GM19372 (cell line): ENCODE results near the gene ARCN1.
"Not testable (repeated sequence)": the region's sequence is repeated elsewhere in the genome, so short reads cannot be mapped to it uniquely, and the experiment has no call there.

ENCODE experiments used
- ATAC-seq: cut with Tn5 transposase; IDR thresholded peaks from one replicate; pipeline ENCODE4 v1.9.1; 2021; ENCODE audit warnings: mild to moderate bottlenecking, low read depth, moderate library complexity; ENCODE audit not compliant: unreplicated experiment

Gene ARCN1

DNA sequence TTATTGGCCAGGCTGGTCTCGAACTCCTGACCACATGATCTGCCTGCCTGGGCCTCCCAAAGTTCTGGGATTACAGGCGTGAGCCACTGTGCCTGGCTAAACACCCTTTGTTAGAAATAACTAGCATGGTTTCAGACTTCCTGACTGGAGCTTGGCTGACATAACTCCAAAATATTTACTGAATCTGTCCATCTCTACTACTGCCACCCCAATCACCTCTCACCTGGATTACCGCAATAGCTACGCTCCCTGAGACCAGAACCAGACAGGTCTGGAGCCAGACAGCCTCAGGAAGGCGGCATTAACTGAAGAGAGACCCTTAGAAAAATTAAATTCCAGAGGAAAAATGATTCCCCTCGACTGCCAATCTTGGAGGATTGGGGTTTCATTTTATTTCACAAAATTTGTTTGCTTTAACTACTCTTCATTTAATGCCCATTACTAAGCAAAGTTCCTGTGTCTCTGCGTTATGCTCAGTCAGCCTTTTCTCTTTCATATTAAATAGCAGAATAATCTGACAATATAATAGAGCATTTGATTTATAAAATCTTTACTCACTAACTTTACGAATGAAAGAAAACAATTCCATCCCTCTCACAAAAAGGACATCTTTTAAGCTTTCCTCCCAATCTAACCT is 28.1 kb upstream of the ARCN1 start:
- ATAC-seq = no peak

DNA sequence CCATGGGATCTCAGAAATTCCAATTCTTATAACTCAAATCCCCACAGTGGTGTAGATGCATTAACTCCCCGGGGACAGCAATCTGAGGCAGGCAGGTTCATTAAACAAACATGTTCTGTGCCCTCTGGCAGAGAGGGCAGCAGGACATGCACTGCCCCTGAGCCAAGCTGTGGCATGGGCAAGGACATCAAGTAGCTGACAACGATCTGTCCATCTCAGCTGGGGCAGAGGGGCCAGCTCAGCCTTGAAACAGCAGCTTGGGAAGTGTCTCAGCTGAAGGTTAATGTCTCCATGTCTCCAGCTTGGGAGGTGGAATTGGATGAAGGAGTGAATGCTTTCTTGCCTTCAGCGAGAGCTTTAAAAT is 27.6 kb upstream of the ARCN1 start:
- ATAC-seq = no peak

DNA sequence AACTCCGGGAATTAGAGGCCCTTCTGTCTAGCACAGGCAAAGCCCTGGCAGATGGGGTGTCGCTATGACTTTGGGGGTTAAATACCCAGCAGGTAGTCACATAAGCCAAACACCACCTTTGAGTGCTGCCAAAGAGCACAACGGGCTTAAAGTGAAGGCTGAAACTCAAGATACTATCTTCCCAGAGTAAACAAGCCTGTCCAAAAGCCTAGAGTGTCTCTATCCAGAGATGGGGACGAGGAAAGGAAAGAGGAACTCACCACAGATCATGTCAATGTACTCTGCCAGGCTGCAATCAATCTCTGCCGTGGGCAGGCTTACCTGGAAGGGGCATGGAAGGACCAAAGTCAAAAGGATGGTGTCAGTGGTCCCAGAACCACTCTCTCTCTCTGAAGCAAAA is 26.7 kb upstream of the ARCN1 start:
- ATAC-seq = no peak

DNA sequence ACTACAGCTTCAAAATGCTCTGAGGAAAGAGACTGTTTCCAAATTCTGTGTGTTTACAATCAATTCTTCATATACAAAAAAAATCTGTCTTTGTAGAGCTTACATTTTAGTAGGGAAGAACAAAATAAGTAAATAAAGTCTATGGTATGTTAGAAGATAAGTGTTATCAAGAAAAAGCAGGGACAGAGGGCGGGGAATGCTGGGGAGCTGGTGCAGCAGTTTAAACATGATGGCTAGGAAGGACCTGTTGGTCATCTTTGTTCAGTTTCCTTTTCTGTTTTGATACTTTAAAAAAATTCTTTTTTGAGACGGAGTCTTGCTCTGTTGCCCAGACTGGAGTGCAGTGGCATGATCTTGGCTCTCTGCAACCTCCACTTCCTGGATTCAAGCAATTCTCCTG is 25.1 kb upstream of the ARCN1 start:
- no peak for ATAC-seq

DNA sequence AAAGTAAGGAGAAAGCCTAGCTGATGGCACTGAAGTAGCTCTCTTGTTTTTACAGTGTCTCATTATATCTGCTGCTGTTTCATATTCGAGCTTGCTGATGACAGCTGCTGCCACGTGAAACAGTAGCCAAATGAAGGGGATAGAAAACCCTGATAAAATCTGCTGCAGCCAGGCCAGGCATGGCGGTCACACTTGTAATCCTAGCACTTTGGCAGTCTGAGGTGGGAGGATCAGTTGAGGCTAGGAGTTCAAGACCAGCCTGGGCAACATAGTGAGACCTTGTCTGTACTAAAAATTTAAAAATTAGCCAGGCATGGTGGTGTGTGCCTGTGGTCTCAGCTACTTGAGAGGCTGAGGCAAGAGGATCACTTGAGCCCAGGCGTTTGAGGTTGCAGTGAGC is 19.9 kb upstream of the ARCN1 start:
- no peak for ATAC-seq

DNA sequence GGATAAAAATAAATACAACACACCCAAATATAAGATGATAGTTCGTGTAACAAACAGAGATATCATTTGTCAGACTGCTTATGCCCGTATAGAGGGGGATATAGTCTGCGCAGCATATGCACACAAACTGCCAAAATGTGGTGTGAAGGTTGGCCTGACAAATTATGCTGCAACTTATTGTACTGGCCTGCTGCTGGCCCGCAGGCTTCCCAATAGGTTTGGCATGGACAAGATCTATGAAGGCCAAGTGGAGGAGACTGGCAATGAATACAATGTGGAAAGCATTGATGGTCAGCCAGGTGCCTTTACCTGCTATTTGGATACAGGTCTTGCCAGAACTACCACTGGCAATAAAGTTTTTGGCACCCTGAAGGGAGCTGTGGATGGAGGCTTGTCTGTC is 11.4 kb upstream of the ARCN1 start:
- no peak for ATAC-seq

DNA sequence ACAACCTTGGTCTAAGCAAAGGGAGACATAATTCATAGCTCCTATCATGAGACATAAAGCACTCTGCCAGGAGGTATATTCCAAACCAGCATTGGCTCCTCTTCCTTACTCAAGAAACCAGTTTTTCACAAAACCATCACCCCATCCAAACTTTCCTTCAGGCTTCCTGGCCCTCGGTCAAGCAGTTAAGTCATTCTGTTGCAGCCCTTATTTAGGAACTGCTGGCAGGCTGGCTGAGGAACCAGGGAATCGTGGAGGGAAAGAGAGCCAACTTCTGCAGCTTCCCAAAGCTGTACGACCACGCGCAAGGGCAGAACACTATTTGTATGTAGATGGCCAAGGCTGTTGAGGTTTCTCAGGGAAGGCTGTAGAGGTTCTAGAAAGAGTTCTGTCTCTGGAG is 7.2 kb upstream of the ARCN1 start:
- ATAC-seq = no peak

DNA sequence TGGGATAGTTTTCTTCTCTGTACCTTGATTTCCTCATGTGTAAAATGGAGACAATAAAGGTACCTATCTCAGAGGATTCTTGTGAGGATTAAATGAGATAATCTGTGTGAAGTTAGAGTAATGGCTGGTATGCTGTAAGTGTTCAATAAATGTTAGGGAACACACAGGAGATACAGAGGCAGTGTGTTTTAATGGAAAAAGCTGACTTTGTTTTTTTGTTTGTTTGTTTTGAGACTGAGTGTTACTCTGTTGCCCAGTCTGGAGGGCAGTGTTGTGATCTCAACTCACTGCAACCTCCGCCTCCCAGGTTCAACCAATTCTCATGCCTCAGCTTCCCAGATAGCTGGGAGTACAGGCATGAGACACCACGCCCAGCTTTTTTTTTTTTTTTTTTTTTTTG is 2.5 kb upstream of the ARCN1 start:
- ATAC-seq = no peak

DNA sequence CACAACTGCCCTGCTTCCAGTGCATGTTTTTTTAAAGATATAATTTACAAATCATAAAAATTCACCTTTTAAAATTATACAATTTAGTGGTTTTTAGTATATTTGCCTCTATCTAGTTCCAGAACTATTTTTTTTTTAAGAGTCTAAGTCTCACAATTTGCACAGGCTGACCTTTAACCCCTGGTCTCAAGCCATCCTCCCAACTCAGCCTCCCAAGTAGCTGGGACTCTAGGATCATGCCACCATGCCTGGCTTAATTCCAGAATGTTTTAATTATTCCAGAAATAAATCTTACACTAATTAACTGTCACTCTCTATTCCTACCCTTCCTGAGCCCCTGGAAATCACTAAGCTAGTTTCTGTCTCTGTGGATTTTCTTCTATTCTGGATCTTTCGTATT is 1.4 kb upstream of the ARCN1 start:
- no peak for ATAC-seq

DNA sequence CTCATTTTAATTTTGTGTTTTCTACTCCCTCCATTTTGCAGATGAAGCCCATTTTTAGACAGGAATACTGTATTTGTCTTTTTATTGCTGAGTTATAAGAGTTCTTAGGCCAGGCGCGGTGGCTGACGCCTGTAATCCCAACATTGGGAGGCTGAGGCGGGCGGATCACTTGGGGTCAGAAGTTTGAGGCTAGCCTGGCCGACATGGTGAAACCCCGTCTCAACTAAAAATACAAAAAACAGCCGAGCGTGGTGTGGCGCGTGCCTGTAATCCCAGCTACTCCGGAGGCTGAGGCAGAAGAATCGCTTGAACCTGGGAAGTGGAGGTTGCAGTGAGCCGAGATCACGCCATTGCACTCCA is 528 bp upstream of the ARCN1 start:
- ATAC-seq = not testable (repeated sequence)

DNA sequence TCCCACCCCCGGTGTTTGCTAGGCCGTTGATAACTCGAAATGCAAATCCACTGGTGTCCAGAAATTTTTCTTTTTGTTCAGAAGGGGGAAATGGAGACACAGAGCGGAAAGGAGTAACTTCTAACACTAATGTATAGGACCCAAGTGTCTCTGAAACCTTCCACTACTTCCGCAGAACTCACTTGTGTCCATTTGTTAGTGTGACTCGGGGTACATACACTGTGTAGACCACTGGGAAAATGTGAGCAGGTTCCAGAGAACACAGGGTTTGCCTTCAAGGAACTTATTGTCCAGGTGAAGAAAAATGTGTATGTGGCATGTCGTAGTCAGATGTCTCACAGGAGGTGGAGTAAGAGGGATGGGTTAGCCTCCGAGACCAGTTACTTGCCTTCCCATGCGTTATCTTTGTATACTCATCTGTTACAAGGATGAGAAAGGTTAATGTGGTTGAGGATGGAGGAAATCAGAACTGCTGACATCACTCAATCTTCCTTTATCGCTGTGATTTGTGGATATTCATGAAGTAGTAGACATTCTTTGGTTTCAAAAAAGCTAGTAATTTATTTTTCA is 857 bp downstream of the ARCN1 start:
- ATAC-seq = no peak

DNA sequence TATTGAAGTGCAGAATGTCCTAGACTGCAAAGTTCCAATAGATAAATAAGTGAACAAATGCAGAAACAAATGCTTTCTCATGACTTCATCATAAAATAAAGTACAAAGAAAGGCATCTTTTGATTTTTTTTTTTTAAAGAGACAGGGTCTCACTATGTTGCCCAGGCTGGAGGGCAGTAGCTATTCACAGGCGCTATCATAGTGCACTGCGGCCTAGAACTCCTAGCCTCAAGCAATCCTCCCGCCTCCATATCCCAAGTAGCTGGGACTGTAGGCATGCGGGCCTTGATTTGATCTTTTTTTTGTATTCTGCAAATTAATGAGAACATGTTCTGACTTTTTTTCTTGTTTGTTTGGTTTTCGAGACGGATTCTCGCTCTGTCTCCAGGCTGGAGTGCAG is 2.4 kb downstream of the ARCN1 start:
- ATAC-seq = no peak

DNA sequence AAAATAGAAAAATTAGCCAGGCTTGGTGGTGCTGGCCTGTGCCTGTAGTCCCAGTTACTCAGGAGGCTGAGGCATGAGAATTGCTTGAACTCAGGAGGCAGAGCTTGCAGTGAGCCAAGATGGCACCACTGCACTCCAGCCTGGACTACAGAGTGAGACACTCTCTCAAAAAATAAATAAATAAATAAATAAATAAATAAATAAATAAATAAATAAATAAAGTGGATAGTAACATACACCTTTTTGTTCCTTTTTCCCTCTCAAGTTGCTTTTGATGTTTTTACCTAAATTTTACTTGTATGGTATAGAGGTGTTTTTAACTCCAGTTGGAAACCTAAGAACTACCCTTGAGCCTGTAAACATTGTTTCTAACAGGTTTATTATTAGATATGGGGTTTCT is 5.8 kb downstream of the ARCN1 start:
- ATAC-seq = not testable (repeated sequence)

DNA sequence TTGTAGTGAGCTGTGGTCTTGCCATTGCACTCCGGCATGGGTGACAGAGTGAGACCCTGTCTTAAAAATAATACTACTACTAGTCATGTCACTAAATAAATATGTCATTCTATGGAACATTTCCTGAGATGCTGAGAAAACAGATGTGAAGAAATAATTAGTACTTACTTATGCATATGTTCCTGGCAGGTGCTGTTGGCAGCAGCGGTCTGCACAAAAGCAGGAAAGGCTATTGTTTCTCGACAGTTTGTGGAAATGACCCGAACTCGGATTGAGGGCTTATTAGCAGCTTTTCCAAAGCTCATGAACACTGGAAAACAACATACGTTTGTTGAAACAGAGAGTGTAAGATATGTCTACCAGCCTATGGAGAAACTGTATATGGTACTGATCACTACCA is 8.8 kb downstream of the ARCN1 start:
- no peak for ATAC-seq

DNA sequence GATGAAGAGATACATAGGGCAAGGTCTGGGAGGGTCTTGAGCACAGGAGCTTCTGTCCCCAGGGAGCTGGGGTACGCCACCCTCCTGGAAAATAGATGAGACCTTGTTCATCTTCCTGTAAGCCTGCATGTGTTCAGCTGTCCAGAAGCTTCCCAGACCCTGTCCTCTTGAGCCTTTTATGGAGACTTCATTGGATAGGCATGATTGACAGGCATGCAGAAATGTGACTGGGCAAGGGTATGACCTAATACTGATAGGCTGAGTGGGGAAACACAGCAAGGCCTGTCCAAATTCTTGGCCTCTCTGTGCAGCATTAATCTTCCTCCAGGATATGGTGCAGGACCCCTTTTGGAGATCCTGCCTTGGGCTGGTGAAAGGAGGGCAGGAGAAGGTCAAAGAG is 15.7 kb downstream of the ARCN1 start:
- no peak for ATAC-seq

DNA sequence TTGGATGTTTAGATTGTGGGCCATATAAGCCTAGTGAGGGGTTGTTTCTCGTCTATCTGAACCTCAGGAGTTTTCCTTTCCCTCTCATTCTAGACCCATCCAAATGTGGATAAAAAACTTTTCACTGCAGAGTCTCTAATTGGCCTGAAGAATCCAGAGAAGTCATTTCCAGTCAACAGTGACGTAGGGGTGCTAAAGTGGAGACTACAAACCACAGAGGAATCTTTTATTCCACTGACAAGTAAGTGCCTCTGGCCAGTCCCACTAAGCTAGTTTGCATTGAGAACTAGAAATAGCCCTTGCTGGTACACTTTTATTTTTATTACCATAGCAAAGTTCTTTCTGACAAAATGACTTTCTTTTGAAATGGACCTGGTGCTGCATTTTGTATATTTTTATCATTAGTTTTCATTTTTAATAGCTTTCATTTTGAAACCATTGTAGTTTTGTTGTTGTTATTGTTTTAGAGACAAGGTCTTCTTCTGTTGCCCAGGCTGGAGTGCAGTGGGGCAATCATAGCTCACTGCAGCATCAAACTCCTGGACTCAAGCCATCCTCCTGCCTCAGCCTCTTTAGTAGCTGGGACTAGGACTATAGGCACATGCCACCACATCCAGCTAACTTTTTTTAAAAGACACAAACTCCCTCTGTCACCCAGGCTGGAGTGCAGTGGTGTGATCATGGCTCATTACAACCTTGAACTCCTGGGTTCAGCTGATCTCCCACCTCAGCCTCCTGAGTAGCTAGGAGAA is 20.6 kb downstream of the ARCN1 start:
- ATAC-seq = no peak

DNA sequence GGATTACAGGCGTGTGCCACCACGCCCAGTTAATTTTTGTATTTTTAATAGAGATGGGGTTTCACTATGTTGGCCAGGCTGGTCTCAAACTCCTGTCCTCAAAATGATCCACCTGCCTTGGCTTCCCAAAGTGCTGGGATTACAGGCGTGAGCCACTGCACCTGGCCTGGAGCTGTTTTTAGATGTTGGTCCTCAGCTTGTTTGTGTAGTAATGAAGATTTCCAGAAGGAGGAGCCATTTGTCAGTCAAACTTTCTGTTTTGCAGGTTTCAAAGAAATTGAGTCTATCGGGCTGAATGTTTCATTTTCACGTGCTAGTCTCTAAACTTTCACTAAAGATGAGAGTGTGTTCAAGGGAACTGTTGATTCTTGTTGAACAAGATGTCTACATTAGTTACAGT is 22.8 kb downstream of the ARCN1 start:
- not testable (repeated sequence) for ATAC-seq

DNA sequence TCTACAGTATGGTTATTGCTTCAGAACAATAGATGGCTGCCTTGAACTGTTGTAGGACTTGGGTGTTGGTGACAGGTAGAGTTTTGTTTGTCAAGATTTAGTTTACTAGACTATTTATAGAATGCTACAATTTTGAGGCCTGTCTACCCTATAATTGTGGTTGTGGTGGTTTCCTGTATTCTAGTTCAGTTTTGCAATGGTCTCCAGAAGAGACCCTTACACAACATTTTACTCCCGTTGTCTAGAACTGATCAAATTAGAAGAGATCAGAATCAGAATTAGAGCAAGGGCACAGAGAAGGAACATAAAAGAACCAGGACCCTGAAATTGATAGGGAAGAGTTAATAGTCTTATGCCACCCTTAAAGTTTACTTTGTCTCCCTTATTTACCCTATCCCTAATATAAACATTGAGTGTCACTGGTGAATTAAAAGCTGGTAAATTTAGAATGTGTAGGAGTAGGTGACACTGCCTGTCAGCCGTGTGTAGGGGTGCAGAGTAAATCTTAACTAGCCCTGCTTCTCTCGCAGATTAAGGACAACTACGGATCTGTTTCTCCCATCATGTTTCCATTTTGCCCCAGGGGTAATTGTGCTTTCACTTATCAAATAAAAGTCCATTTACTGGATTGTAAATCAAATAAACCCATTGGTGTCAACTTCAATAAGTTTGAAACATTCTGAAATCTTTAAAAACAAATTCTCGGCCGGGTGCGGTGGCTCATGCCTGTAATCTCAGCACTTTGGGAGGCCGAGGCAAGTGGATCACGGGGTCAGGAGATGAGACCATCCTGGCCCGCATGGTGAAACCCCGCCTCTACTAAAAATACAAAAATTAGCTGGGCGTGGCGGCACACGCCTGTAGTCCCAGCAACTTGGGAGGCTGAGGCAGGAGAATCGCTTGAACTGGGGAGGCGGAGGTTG is 24.3 kb downstream of the ARCN1 start:
- no peak for ATAC-seq

DNA sequence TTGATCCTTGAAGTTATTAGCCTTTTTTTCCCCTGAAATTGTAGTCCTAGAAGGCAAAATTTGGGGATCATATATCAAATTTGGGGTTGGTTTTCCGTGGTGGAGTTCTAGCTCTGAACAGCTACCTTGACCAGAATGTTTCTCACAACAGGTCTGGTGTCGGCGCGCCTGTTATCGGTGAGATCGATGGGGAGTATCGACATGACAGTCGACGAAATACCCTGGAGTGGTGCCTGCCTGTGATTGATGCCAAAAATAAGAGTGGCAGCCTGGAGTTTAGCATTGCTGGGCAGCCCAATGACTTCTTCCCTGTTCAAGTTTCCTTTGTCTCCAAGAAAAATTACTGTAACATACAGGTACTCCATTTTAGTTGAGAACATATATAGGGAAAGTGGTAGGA is 25.3 kb downstream of the ARCN1 start:
- ATAC-seq = no peak

DNA sequence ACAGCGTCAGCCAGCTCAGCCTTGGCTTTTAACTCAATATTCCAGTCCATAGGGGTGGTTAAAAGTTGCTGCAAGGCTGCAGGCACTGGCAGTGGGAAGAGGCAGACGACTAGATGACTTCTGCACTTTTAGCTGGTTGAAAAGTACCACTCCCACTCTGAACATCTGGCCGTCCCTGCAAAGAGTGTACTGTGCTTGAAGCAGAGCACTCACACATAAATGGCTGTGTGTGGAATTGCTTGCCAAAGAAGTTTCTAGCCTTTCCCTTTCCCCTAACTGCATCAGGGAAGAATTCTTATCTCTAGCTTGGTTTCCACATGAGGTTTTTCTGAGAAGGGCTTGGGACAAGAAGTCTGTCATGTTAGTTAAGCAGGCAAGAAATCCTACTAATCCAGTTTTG is 30.1 kb downstream of the ARCN1 start:
- no peak for ATAC-seq

DNA sequence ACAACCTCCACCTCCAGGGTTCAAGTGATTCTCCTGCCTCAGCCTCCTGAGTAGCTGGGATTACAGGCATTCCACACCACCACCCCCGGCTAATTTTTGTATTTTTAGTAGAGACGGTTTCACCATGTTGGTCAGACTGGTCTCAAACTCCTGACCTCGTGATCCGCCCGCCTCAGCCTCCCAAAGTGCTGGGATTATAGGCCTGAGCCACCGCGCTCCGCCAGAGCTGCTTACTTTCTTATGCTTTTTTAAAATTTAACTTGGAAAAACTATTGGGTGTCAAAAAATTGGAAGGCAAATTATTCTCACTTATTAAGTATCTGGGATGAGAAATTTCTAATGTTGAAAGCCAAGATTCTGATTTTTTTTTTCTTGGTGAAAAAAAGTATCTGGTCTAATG is 31.5 kb downstream of the ARCN1 start:
- not testable (repeated sequence) for ATAC-seq
